Caco-2 (cell line): ENCODE measurements around the gene FAM120AOS. TPM values are rescaled to one million over a fixed set of nuclear protein-coding genes. Genes with fewer than 3 reads are reported as not detected.

ENCODE experiments used
- BruUV-seq: library from RNA; stranded (reverse); fragments of 400-500 nt; replicated peaks from 2 replicates; lab custom pipeline; 2021; lab: Mats Ljungman, UMichigan
- CTCF ChIA-PET: fragments of 300-600 bp; sonication (Branson Sonifier 250); formaldehyde crosslinking; loops from one replicate; lab custom pipeline; 2022; ENCODE audit warnings: antibody characterized with exemption; lab: Charles Lee
- POLR2A ChIA-PET: fragments of 300-600 bp; sonication (Branson Sonifier 250); formaldehyde crosslinking; loops from one replicate; lab custom pipeline; 2022; ENCODE audit warnings: antibody characterized with exemption; lab: Charles Lee
- DNase-seq, 2 experiments: peaks; one replicate each; pipeline versions ENCODE4 v3.0.0 to v3.0.0-alpha.2; 2020 to 2022
- H3K27me3 ChIP-seq: replicated peaks from 2 replicates; pipeline ENCODE4 v1.6.0; 2011; ENCODE audit warnings: low read length; ENCODE audit not compliant: control insufficient read depth, insufficient read depth
- H3K36me3 ChIP-seq: 2 replicates; pipeline ENCODE4 v1.5.1; 2011; ENCODE audit warnings: low read length; ENCODE audit not compliant: control insufficient read depth, insufficient read depth
- H3K4me1 ChIP-seq: fragments of 250-450 bp; sonication (Bioruptor Pico); 2 replicates; pipeline ENCODE4 v1.5.1; 2020; ENCODE audit warnings: mild to moderate bottlenecking
- H3K4me3 ChIP-seq: 2 replicates; pipeline ENCODE4 v1.5.1; 2011; ENCODE audit warnings: low read depth, mild to moderate bottlenecking, control low read depth, low read length
- H3K9me3 ChIP-seq: fragments of 250-450 bp; sonication (Bioruptor Pico); 2 replicates; pipeline ENCODE4 v1.5.1; 2020; ENCODE audit warnings: mild to moderate bottlenecking, moderate library complexity
- H3K27ac Mint-ChIP-seq: one replicate; pipeline ENCODE4 v1.8.0; 2022; ENCODE audit warnings: mixed read lengths; ENCODE audit not compliant: unreplicated experiment
- H3K27me3 Mint-ChIP-seq: one replicate; pipeline ENCODE4 v1.8.0; 2022; ENCODE audit warnings: mixed read lengths; ENCODE audit not compliant: insufficient read depth, unreplicated experiment
- H3K36me3 Mint-ChIP-seq: one replicate; pipeline ENCODE4 v1.8.0; 2022; ENCODE audit warnings: mild to moderate bottlenecking, mixed read lengths; ENCODE audit not compliant: insufficient read depth, unreplicated experiment
- H3K4me1 Mint-ChIP-seq: one replicate; pipeline ENCODE4 v1.8.0; 2022; ENCODE audit warnings: low read depth, mixed read lengths; ENCODE audit not compliant: unreplicated experiment
- H3K4me3 Mint-ChIP-seq: one replicate; pipeline ENCODE4 v1.8.0; 2022; ENCODE audit warnings: mild to moderate bottlenecking, moderate library complexity, mixed read lengths; ENCODE audit not compliant: unreplicated experiment
- H3K9me3 Mint-ChIP-seq: one replicate; pipeline ENCODE4 v1.8.0; 2022; ENCODE audit warnings: mixed read lengths; ENCODE audit not compliant: unreplicated experiment
- CTCF ChIP-seq, 2 experiments: fragments of 200-600 bp in 1 of 2; IDR thresholded peaks; 1 replicate in 1 of 2; 2 replicates in 1 of 2; pipeline versions ENCODE4 v1.5.1 to v1.8.0; 2011 to 2022; ENCODE audit warnings: antibody characterized with exemption in 1 of 2, control low read depth in 1 of 2, inconsistent platforms in 1 of 2, low read depth in 1 of 2, low read length in 1 of 2, mild to moderate bottlenecking in 1 of 2, moderate library complexity in 1 of 2; ENCODE audit not compliant: insufficient read depth in 1 of 2, severe bottlenecking in 1 of 2, unreplicated experiment in 1 of 2
- intact Hi-C: fragments of 100-400 bp; cut with micrococcal nuclease; formaldehyde crosslinking; loops from one replicate; pipeline ENCODE4 v1.10.0; 2022; ENCODE audit not compliant: unreplicated experiment
- total RNA-seq: library from RNA; stranded (reverse); gene quantifications from 2 replicates; pipeline ENCODE4 v1.2.3, GENCODE V29; 2022

FAM120AOS gene
- total RNA-seq, 1 experiment from 2014 or later, result 36.0 TPM

- Histone ChIP-seq H3K36me3 (no peaks in the 10 kb centered on the region), H3K9me3 (no peaks in the 10 kb centered on the region), H3K4me3 (no peak overlapping the region), H3K4me1 (peaks cover 12% of the 10 kb centered on the region; the same call in 1 of the 2 replicates), H3K27me3 (no peaks in the 10 kb centered on the region)
- Mint-ChIP-seq H3K4me3 (no peak overlapping the region), H3K27me3 (no peaks in the 10 kb centered on the region), H3K27ac (no peak overlapping the region), H3K36me3 (no peaks in the 10 kb centered on the region), H3K9me3 (no peaks in the 10 kb centered on the region), H3K4me1 (peaks cover 15% of the 10 kb centered on the region)
- ChIA-PET CTCF (no interaction called here), POLR2A (no interaction called here)
- no TSS peak for BruUV-seq
- no peak for DNase-seq
- no peak for TF ChIP-seq CTCF (IDR thresholded peaks at IDR 0.05; ENCODE audit: insufficient read depth in 1 of 2, low read depth in 1 of 2, low read length in 1 of 2, severe bottlenecking in 1 of 2, unreplicated experiment in 1 of 2)
- intact Hi-C loops, result no loop called here
These were observed 19.3 kb downstream of the FAM120AOS start for GRCh38 chr9:93434056-93434455.

DNA sequence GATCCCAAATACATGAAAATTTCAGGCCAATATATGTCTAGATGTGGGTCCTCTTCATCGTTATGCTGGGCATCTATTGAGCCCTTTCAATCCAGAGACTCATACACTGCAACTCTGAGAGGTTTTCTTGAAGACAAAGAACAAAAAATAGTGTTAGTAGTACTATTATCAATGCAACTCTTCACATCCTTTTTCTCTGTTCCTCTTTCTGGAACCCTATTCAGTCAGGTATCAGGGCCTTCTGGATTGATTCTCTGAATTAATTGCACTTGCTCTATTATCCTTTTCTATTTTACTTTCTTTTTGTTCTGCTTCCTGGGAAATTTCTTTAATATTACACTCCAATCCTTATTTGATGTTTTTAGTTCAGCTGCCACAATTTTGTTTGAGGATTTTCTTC is 20.4 kb downstream of the FAM120AOS start:
- Histone ChIP-seq H3K36me3 (no peaks in the 10 kb centered on the region), H3K9me3 (no peaks in the 10 kb centered on the region), H3K4me1 (peaks cover 12% of the 10 kb centered on the region; the same call in 1 of the 2 replicates), H3K27me3 (no peaks in the 10 kb centered on the region), H3K4me3 (no peak overlapping the region)
- TF ChIP-seq CTCF (IDR thresholded peaks at IDR 0.05; ENCODE audit: insufficient read depth in 1 of 2, low read depth in 1 of 2, low read length in 1 of 2, severe bottlenecking in 1 of 2, unreplicated experiment in 1 of 2), result no peak
- ChIA-PET CTCF (no interaction called here), POLR2A (no interaction called here)
- no TSS peak for BruUV-seq
- no peak overlapping the region for H3K27ac Mint-ChIP-seq
- peaks cover 15% of the 10 kb centered on the region for H3K4me1 Mint-ChIP-seq
- no peaks in the 10 kb centered on the region for H3K36me3 Mint-ChIP-seq
- DNase-seq, result no peak
- H3K4me3 Mint-ChIP-seq, result no peak overlapping the region
- no peaks in the 10 kb centered on the region for H3K27me3 Mint-ChIP-seq
- intact Hi-C loops, result no loop called here
- H3K9me3 Mint-ChIP-seq, result no peaks in the 10 kb centered on the region

GRCh38 chr9:93431539-93432105 is 21.8 kb downstream of the FAM120AOS start:
- Histone ChIP-seq H3K27me3 (no peaks in the 10 kb centered on the region), H3K4me1 (peaks cover 12% of the 10 kb centered on the region; the same call in 1 of the 2 replicates), H3K9me3 (no peaks in the 10 kb centered on the region), H3K36me3 (no peaks in the 10 kb centered on the region), H3K4me3 (no peak overlapping the region)
- Mint-ChIP-seq H3K27ac (peak overlapping the region; percentile 85), H3K9me3 (peaks cover 9% of the 10 kb centered on the region), H3K4me1 (peaks cover 15% of the 10 kb centered on the region), H3K4me3 (peak overlapping the region; percentile 56), H3K36me3 (no peaks in the 10 kb centered on the region), H3K27me3 (no peaks in the 10 kb centered on the region)
- intact Hi-C loops, result no loop called here
- BruUV-seq, result no TSS peak
- ChIA-PET POLR2A (no interaction called here), CTCF (no interaction called here)
- DNase-seq, result peak in 1 of 2 experiments; percentile 41
- no peak for TF ChIP-seq CTCF (IDR thresholded peaks at IDR 0.05; ENCODE audit: insufficient read depth in 1 of 2, low read depth in 1 of 2, low read length in 1 of 2, severe bottlenecking in 1 of 2, unreplicated experiment in 1 of 2)
